NCI-H2107 (cell line): ENCODE data around the gene POMT1.

Experiments
- DNase-seq: peaks from one replicate; lab custom pipeline; 2025; lab: John Stamatoyannopoulos, UW

POMT1 gene

GRCh38 chr9:131554843-131555351 lies 52.2 kb downstream of the POMT1 start:
- DNase-seq: no peak

- no peak for DNase-seq
Observed at GRCh38 chr9:131555841-131556673, 53.3 kb downstream of the POMT1 start.

- DNase-seq: no peak
Observed at GRCh38 chr9:131557855-131558548, 55.3 kb downstream of the POMT1 start.

GRCh38 chr9:131559421-131560000 lies 56.8 kb downstream of the POMT1 start:
- DNase-seq: no peak

GRCh38 chr9:131562032-131562959 lies 59.6 kb downstream of the POMT1 start:
- no peak for DNase-seq

- no peak for DNase-seq
Observed at GRCh38 chr9:131565369-131565768, 62.7 kb downstream of the POMT1 start.

GRCh38 chr9:131566158-131566557 lies 63.4 kb downstream of the POMT1 start:
- DNase-seq: no peak

GRCh38 chr9:131567910-131568309 lies 65.2 kb downstream of the POMT1 start:
- DNase-seq: no peak
